ENCODE measurements around the gene BPI.
"Not testable (repeated sequence)": the region's sequence is repeated elsewhere in the genome, so short reads cannot be mapped to it uniquely, and the experiment has no call there.

Gene BPI

DNA sequence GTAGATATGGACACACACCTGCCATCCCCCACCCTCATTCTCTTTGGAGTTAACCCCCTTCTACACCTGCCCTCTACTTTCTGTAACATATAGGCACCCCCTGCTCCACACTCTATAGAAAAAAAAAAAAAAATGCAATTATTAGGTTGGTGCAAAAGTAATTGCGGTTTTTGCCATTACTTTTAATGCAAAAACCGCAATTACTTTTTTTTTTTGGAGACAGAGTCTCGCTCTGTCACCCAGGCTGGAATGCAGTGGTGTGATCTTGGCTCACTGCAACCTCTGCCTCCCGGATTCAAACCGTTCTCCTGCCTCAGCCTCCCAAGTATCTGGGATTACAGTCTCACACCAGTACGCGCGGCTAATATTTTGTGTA is 35.6 kb downstream of the BPI start:
- DNase-seq: not testable (repeated sequence)

DNA sequence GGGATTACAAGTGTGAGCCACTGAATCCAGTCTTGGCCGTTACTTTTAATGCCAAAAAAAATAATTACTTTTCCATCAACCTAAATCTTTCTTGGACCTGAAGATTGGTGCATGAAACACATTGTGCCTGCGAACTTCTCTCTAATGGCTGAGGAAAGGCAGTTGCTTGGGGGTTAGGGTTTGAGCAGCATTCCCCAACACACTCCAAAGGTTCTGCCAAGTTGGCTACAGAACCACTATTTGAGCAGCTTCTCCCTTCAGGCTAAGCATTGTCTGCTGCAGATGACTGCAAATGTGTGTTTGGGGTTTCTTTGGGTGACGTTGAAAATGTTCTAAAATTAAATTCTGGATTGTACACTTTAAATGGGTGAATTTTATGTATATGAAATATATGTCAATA is 36.0 kb downstream of the BPI start:
- no peak for DNase-seq

DNA sequence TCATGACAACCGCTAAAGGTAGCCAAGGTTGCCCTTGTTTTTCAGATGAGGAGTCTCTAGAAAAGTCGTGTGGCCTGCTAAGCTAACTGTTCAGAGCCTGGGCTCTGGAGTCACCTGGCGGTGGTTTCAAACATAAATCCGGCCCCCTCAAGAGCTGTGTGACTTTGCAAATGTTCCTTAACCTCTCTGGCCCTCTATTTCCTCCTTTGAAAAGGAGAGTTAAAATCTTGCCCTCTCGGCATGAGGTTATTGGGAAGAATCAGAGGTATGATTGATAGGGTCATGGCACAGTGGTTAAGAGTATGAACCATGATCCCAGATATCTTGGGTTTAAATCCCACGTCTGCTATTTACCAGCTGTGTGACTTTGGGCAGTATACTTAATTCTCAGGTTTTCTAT is 36.7 kb downstream of the BPI start:
- no peak for DNase-seq

DNA sequence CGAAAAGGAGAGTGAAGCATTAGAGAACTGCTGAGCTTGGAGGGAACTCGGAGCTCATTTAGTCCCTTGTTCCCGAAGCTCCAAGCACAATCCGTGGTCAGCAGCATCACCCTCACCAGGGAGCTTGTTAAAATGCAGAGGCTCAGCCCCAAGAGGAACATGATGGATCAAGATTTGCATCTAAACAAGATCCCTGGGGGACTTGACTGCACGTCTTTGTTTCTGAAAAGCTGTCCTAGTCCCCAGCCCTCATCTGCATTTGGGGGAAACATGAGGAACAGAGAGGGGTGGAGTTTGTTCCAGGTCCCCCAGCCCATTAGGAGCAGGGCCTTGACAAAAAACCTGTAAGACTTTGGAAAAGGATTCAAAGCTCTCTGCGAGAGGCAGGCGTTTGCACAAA is 38.3 kb downstream of the BPI start:
- DNase-seq: no peak

DNA sequence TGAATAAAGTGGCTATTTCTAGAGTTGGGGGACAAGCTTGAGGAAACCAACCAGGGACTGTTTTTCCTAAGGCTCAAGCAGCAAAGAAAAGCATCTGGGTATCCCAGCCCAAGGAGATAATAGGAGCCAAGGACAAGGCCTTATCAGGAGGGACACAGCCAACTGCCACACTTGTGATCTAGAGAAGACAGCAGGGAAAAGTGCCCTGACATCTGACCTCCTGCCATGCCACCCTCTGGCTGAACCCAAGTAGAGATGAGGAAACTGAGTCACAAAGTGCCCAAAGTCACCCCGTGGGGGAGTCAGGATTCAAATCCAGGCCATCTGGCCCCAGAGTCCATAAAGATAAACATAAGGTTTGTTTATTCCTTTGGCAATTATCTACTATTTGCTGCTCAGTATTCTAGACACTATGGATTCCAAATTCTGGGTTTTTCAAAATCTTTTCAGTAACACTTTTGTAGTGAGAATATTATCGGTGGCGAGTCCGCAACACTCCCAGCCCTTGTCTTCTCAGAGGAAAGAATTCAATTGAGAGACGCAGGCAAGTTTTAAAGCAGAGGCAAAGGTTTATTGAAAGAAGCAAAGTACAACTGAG is 38.9 kb downstream of the BPI start:
- DNase-seq: no peak

DNA sequence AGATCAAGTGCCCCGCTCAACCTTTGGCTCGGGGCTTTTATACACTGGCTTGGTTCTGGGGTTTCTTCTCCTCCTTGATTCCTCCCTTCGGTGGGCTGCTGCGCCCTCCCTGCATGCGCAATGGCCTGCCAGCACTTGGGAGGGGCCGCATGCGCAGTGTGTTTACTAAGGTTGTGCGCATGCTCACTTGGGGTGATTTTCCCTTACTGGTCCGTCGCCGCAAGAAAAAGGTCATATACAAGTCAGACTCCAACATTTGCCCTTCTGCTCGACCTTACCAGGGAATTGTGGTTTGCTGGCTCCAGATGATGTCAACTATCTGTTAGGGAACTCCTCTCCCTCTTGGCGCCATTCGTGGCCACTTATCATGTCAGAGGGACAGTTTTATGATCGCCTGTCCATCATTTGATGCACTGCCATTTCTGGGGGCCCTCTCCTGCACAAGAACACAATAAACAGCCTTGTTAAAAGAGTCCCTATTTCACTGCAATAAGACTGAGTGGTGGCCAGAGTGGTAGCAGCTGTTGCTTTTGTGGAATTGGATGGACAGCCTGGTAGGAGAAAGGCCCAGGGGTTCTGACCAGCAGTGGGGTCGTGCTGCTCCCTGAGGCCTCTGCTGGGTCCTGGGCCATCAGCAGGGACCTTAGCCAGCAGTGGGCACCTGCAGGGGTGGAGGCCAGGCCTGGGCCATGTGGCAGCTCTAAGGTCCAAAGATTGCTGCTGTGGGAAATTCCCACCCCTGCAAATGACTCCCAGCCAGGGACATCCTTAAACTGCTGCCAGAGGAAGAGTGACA is 39.6 kb downstream of the BPI start:
- DNase-seq: no peak

DNA sequence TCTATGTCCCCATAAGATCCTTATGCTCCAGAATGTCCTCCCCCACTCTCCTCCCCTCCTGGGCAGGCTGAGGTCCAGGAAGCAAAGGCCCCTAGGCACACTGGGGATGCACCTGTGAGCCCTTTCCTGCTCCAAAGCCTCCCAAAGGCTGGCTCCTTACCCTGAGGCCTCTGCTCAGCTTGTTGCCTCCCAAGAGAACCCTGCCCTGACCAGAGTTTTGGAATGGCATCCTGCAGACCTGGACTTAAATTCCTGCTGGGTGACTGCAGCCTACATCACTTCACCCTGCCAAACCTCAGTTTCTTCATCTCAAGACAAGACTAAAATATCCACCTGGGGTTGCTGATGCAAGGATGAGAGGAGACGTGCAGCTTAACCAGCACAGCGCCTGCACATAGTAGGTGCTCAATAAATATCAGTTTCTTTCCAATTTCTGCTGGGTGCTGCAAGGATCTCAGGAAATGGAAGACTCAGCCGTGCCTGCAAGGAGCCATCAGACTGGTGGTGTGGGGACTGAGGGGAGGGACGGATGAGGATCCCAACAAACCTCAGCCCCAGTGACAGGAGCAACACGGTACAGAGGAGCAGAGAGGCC is 40.2 kb downstream of the BPI start:
- DNase-seq: no peak

DNA sequence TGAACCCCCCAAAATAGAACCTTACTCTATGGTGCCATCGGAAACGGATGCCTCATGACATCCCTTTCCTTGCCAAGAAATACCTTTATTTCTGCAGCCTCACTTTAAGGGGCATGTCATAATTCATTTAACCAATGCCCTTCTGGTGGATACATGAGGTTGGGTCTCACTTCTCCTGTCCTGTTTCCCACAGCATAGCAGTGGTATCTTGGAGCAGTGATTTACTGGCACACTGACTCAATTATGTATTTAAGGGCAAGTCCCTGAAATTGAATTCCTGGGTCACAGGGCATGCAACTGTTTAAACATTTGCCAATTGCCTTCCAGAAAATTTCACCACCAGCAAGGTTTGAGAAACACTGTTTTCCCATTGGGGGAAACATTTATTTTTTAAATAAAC is 41.7 kb downstream of the BPI start:
- DNase-seq: no peak

DNA sequence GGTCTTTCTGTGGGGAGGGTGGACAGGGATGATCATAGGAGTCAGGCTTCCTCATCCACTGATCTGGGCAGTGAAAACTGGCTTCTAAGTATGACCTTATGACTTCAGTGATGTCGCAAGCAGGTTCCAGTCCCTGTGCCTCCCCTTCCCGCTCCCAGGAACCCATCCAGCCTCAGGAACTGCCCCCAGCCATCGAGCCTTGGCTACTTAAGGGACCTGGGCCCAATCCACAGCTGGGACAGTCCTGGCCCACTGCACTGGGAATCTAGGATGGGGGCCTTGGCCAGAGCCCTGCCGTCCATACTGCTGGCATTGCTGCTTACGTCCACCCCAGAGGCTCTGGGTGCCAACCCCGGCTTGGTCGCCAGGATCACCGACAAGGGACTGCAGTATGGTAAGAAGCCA is 42.3 kb downstream of the BPI start, which contains the start of gene LBP:
Gene LBP, plus strand, starts transcription at position 236 of the 405 bp plus-strand sequence. Its CDS starts 35 bp downstream, at position 271.
- DNase-seq: no peak

DNA sequence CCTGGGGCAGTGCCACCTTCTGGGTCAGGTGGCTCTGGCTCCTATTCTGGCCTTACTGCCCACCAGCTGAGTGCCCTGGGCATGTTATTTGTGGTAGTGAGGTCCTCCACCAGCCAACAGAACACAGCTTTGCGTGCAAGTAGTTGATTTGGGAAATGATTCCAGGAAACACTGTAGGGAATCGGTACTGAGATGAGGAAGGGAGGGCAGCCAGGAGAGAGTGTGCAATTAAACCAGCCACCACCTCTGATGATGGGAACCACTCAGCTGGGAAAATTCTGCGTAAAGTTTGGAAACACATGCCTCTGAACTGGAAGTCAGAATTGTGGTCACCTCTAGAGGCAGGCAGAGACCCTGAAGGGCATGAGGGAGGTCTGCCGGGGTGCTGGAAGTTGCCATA is 42.8 kb downstream of the BPI start:
- DNase-seq: no peak

DNA sequence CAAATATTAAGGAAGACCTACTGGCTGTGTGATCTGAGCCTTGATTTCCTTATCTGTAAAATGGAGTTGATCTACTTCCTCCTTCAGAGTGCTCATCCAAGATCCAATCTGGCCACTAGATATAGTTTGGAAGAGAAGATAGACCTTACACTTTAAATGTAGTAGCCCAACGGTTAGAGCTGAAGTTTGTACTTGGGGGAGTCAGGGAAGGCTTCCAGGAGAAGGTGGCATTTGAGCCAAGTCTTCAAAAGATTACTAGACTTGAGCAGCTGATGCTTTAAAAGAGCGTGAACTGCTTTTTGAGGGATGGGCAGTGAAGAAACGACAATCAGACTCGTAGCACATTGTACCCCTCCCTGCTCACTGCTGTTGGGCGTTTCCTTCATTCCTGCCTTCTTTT is 45.9 kb downstream of the BPI start:
- DNase-seq: no peak

DNA sequence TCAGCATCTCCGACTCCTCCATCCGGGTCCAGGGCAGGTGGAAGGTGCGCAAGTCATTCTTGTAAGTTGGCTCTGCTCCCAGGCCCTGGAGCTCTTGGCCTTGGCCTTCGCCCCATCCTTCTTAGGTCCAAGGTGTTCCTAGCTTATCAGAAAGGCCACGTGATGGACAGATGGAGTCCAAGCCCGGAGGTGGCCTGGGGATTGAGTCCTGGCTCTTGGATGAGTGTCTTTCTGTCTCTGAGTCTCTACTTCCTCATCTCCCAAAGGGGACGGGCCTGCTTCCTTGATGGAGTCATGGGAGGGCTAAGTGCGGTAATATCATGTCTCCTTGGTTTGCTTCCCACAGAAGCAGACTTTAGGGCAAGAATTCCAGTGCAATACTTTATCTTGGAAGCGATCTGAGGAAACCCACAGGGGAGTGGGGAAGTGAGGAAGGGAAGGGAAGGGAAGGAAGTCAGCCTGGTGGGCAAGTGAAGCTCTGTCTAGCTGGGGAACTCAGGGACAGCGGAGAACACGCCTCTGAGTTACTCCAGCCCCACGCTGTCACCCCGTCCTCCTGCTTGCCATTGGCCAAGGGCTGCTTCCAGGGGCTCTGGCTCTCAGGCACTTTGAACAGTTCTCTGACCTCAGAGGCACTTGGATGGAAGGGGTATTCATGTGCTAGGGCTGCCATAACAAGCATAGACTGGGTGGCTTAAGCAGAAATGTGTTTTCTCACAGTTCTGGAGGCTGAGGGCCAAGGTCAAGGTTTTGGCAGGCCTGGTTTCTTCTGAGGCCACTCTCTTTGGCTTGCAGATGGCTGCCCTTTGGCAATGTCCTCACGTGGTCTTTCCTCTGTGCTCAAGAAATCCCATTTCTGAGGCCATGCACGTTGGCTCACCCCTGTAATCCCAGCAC is 47.2 kb downstream of the BPI start:
- DNase-seq: no peak

DNA sequence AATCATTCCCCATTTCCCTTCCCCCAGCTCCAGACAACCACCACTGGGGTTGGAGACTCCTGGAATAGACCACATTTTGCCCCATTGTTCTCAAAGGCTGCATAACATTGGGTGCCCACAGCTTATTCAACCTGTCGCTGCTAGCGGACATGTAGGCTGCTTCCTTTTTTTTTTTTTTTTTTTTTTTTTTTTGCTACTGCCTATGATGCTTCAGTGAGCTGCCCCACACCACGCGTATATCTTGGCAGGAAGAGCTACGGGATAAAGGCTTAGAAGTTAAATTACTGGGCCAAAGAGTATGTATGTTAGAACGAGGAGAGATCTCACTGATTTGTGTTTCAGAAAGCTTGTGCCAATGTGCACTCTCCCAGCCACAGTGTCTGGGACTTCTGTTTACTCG is 49.4 kb downstream of the BPI start:
- no peak for DNase-seq

DNA sequence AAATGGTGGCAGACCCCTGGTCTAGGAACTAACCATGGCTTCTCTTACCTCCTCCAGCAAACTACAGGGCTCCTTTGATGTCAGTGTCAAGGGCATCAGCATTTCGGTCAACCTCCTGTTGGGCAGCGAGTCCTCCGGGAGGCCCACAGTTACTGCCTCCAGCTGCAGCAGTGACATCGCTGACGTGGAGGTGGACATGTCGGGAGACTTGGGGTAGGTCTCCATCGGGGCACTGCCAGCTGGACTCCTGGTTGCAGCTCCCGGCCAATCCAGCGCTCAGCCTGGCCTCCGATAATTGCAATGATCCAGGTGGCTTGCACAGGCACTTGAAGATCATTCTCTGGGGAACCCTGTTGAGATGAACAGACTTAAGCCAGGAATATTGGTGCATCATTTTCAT is 50.3 kb downstream of the BPI start:
- DNase-seq: no peak

DNA sequence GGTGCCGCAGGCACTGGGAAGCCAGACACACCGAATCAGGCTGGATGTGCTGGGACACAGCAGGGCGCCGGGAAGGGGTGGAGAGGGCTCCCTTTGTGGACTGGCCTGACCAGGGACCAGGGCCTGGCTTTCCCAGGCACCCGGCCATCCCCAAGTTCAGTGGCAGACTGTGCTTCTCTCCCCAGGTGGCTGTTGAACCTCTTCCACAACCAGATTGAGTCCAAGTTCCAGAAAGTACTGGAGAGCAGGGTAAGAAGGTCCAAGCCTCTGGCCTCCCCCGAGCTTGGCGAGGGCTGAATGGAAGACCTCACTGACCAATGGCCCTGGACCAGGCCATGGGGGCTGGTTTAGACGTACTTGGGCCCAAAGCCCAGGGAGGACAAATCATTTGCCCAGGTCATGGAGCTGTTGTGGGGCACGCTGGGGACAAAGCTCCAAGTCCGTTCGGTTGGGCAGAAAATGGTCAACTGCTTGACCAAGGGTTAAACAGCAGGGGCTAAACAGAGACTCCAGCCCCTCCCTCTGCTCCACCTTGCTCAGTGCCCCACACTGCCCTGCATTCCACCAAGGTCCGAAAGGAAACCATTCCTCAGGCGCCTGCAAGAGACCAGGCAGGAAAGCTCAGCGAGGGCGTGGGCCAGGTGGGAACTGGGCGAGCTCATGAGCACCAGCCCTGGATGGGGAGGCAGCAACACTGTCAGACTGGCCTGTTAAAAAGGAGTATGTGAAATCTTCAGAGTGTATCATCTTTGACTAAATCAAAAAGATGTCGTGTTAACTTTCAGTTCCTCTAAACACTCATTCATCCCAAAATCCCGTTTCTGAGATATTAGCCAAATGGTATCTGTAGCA is 51.4 kb downstream of the BPI start:
- no peak for DNase-seq

DNA sequence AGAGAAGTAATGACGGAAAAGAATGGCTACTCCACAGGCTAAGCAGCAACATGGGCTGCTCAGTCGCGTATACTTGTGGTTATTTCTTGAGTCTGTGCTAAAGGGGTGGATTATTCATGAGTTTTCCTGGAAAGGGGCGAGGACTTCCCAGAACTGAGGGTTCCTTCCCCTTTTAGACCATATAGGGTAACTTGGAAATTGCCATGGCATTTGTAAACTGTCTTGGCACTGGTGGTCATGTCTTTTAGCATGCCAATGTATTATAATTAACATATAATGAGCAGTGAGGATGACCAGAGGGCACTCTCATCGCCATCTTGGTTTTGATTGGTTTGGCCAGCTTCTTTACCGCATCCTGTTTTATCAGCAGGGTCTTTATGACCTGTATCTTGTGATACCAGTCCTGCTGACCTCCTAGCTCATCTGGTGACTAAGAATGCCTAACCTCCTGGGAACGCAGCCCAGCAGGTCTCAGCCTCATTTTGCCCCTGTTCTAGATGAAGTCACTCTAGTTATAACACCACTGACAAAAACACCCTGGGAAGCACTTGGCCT is 53.8 kb downstream of the BPI start:
- no peak for DNase-seq

DNA sequence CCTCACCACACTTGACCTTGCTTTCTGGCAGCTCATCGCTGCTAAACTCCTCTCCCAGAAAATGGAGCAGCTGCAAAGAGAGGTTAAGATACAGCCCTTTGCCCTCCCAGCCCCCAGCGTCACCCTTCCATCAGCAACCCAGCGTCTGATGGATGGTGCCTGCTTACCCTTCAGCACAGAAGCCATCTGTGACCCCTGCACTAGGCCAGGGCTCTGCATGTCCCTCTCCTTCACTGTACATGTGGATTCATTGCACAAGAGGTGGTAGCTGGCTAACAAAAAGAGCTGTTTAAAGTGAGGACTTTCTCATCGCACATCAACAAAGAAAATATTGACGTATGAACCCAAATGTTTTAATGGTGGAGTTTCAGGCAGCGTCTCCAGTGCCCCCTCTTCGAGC is 54.6 kb downstream of the BPI start:
- no peak for DNase-seq

DNA sequence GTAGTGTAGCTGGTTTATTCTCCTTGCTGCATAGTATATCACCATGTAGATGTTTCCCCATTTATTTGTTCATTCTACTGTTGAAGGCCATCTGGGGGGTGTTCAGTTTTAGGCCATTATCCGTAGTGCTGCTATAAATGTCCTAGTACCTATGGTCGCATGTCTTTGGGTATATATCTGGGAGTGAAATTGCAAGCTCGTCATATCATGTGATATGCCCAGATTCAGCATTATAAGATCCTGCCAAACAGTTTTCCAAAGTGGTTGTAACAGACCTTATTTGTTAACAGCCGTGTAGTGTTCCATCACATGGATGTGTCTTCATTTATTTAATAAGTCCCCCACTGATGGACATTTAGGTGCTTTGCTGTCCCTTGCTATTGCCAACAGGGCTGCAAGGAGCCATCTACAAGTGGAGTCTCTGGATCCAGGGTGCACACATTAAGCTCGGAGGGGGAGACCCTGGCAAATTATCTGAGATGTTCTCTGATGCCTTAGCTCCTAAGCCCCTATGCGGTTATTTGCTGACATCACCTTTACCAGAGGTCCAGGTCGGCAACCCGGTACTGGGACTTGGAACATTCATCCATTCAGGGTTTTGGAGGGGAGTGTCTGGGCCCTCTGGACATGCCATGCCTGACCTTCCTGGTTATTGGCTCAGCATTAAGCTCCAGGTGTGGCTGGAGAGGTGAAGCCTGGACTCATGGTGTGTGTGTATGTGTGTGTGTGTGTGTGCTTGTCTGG is 59.2 kb downstream of the BPI start:
- DNase-seq: no peak

DNA sequence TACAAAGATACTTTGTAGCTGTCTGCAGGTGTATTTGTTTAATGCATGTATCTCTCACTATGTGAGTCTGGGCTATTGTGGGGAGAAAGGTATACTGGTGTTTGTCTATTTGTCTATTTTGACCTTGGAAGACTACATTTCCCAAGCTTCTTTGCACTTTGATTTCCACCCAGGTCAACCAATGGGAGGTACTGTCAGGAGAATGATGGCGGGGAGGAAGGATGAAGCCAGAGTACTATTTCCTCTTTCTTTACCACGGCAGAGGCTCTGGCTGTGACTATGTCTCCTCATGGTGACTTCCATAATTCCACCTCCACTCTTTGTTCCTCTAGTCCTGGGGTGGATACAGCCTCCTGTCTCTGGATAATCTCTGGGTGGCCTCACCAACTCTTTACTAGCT is 65.4 kb downstream of the BPI start:
- DNase-seq: no peak

DNA sequence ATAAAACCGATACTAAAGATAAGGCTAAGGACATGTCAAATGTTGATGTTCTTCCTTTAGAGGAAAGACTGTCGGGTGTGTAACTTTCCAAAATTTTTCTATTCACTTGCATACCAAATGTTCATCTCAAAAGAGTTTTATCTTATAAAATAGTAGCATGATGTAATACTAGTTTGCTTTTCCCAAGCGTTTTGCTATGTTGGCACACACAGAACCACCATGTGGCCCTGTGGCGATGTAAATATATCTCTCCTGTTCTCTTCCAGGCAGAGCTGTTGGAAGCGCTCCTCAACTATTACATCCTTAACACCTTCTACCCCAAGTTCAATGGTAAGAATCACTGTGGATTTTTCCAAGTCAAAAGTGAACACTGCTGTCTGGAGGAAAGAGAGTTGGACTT is 68.8 kb downstream of the BPI start:
- DNase-seq: no peak

DNA sequence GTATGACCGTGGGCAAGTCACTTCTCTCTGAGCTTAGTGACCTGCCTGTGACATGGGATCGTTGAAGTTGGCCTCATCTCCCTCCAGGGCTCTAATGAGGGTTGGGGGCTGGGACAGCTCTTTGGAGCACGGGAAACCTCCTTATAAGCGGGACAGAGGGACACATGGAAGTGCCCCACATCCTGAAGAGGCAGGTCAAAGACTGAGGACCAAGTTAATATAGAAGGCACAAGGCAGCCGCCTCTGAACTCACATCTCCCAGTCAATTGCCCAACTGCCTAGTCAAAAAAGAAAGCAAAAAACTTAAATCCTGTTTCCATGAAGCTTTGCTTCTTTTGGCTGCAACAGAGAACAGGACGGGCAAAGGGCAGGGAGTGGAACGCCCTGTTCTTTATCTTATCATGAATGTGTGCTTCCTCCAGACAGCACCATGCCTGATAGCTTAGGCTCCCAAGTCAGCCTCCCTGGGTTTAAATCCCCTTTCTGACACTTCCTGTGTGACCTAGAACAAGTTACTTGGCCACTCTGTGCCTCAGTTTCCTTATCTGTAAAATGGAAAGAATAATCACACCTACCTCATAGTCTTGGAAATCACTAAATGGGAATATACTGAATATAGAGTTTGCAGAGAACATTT is 69.4 kb downstream of the BPI start:
- DNase-seq: no peak

Measured in NCI-H187 treated with DMSO at 0.1 percent for 48 hours (cell line).